SH-SY5Y (cell line): ENCODE measurements around the gene MAN1C1.

Experiments
- GATA2 ChIP-seq: IDR thresholded peaks from 2 replicates; pipeline ENCODE4 v1.6.1; 2011; ENCODE audit warnings: mild to moderate bottlenecking, low read depth, low read length
- GATA3 ChIP-seq: IDR thresholded peaks from 2 replicates; pipeline ENCODE4 v1.6.1; 2011; ENCODE audit warnings: low read depth, mild to moderate bottlenecking, low read length, moderate library complexity

MAN1C1 gene

DNA sequence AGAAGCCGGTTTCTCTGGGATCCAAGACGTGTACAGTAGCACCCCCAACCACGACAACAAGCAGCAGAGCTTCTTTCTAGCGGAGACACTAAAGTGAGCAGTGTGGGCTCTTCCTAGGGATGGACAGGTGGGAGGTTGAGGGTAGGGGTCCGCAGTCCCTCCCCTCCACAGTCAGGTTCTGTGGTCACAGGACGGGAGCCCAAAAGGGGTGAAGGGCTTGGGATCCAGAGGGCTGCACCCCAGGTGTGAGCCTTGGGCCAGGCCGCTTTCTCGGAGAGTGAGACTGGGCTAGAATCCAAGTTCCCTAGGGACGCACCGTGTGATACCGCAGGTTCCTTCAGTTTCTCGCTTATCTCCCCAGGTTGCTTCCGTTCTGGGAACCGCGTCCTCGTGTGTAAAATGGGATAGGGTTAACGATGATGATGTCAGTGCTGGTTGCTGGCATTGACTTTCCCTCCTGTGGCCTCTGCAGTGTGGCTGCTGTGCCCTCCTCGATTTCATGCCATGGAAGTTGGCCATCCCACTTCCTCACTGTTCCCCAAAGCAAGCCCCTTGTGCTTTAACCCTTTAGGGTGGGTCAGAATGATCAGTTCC lies 166.1 kb downstream of the MAN1C1 start:
- TF ChIP-seq GATA2 (no peak), GATA3 (no peak)

DNA sequence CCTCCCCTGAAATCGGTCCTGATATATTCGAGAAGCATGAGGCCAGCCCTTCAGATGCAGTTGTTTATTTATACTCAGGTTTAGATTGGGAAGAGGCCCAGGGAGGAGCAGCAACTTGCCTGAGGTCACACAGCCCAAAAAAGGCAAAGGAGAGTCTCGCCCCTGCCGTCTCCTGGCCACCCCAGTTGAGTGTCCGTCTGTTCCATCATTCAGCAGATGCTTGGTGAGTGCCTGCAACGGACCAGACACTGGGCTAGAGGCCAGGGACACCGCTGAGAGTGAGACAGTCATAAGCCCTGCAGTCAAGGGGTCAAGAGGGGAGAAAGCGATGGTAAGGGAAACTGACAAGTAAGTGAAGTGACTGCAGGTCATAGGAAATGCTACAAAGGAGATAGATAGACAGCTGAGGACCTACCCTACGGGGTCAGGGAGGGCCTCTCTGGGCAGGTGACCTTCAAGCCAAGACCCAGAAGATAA lies 168.0 kb downstream of the MAN1C1 start:
- TF ChIP-seq GATA3 (no peak), GATA2 (no peak)

DNA sequence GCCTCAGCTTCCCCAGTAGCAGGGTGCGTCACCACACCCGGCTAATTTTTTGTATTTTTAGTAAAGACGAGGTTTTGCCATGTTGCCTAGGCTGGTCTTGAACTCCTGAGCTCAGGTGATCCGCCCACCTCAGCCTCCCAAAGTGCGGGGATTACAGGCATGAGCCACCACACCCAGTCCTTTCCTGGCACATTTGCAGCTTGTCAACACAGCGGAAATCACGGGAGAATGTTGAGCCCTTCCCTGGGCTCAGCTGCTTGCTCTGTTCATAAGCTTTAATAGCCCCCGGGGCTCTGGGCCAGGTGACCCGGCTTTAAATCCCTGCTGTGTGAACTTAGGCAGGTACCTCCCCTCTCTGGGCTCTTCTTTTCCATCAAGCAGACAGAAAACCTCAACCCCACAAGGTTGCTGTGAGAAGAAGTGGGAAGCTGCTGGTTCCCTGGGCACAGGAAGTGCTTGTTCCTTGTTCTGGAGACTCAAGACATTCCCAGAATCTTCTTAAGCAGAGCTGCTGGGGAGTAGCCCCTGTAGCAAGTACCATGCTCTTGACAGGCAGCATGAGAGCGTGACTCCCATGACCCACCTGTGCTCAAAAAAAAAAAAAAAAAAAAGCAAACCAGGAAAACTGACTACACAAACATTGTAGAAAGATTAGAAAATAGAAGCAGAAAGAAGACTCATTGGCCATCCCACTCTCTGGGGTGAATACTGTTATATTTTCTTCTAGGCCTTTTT lies 168.9 kb downstream of the MAN1C1 start:
- TF ChIP-seq GATA2 (no peak), GATA3 (no peak)

DNA sequence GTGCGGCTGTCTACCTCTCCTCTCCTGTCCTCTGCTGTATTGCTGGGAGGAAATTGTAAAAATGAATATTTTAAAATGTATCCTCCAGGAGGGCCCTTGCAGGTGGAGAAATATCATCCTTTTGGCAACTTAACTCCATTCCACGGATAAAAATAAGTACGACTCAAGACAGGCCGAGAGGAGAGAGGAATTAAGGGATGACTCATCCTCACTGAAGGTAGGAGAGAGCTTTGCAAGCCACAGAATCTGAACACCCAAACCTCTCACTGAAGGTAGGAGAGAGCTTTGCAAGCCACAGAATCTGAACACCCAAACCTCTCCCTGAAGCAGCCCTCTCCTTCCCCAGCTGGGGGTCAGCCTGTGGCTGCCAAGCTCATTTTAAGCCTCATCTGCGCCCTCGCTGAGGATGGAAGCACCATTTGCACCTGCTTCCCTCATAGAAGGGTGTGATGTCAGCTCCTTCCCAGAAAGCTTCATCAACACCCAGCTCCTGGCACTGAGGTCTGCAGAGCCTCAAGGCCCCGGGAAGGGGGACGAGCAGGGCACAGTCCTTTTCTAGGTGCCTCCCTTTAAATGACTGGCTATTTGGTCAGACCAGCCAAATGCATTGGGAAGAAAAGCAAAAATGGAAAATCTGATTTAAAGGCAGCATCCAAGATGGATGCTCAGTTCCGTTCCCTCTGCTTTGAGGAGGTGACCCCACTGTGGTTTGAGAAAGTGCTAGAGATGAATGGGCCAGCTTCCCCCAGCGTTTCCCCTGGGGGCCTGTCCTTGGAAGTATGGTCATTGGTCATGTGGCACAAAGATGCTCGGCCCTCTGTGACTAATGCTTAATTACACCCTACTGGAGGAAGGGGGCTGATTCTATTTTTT lies 170.5 kb downstream of the MAN1C1 start:
- no peak for TF ChIP-seq GATA3
- no peak for TF ChIP-seq GATA2

DNA sequence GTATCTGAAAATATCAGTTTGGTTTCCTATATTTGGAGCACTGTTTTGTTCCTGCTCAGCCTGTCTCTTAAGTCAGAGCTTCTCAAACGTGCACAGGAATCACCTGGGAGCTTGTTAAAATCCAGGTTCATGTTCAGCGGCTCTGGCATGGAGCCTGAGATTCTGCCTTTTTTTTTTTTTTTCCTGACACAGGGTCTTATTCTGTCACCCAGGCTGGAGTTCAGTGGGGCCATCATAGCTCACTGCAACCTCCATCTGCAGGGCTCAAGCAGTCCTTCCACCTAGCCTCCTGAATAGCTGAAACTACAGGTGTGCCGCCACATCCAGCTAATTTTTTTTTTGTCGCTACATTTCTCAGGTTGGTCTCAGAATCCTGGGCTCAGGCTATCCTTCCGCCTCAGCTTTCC lies 171.2 kb downstream of the MAN1C1 start:
- TF ChIP-seq GATA3 (no peak), GATA2 (no peak)

DNA sequence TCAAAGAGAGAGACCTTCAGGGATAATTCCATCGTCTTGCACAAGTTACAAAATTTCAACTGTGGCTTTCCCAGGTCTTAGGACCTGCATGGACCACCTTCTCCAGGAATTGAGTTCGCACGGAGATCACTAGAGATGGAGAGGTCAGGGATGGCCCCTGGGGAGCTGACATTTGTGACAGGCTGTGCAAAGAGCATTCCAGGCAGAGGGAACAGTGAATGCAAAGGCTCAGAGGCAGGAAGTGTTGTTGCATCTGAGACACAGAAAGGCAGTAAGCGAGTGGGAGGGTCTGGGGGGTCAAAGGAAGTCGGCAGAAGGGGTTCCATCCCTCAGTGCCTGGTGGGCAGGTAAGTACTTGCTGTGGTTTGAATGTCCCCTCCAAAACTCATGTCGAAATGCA lies 173.9 kb downstream of the MAN1C1 start:
- TF ChIP-seq GATA3 (no peak), GATA2 (no peak)

DNA sequence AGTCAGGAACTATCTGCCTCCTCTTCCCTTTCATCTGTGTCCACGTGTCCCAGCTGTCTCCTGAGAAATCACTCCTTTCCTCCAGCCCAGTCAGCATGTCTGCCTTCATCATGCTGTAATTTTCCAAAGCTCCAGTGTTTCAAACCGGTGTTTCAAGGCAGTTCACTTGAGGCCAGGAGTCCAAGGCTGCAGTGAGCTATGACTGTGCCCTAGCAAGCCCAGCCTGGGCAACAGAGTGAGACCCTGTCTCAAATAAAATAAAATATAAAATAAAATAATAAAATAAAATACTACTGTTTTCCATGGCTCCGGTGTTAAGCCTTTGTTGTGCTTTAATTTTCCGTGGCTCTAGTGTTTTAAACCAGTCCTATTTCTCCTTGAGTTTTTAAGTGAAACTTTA lies 175.5 kb downstream of the MAN1C1 start:
- no peak for TF ChIP-seq GATA3
- no peak for TF ChIP-seq GATA2

DNA sequence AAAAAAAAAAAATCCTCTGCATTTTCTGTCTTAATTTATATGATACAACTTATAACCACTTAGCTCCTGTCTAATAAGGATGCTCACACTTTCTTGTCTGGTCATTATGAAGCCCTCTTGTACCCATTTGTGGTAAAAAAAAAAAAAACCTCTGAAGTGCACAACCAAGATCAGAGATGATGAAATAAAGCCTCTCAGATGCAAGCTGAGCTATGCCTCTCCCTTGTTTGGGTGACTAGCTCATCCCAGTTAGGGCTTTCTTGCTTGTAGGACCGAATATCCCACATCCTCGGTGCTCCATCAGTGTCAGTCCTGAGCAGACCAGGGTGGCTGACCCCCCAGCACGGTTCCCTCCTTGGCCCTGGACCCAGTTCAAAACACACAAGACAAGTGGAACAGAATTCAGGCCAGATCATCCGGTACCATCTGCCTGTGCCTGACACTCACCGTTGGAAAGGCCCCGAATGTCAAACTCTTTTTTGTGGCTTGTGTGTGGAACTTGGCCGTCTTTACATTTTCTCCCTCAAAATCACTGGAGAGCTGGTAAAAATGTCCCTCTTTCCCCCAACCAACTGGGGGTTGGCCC lies 177.1 kb downstream of the MAN1C1 start:
- TF ChIP-seq GATA2 (no peak), GATA3 (no peak)

DNA sequence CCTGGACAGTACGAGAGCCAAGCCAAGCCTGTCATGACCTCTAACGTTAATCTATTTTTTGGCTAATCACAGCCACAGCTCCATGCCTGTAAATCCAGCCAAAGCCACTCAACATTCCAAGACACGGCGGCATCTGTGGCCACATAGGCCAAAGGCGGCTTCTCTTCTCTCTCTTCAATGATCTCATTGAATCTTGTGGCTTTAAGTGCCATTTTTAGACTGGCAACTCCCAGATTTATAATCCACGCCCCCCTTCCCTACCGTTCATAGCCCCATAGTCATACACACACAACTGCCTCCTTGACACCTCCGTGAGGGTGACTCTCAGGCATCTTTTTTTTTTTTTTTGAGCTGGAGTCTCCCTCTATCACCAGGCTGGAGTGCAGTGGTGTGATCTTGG lies 177.7 kb downstream of the MAN1C1 start:
- TF ChIP-seq GATA2, result no peak
- TF ChIP-seq GATA3, result no peak

DNA sequence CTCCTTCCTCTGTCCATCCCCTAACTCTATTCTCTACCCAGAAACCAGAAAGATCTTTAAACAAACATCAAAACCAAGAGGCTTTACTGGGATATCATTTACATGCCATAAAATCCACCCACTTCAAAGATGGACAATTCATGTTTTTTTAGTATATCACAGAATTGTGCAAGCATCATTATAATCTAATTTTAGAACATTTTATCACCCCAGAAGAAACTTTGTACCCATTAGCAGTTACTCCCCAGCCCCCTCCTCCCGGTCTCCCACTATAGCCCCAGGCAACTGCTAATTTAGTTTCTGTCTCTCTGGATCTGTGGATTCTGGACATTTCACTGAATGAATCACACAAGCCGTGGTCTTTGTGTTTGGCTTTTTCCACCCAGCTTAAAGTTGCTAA lies 178.6 kb downstream of the MAN1C1 start:
- TF ChIP-seq GATA2, result no peak
- no peak for TF ChIP-seq GATA3

DNA sequence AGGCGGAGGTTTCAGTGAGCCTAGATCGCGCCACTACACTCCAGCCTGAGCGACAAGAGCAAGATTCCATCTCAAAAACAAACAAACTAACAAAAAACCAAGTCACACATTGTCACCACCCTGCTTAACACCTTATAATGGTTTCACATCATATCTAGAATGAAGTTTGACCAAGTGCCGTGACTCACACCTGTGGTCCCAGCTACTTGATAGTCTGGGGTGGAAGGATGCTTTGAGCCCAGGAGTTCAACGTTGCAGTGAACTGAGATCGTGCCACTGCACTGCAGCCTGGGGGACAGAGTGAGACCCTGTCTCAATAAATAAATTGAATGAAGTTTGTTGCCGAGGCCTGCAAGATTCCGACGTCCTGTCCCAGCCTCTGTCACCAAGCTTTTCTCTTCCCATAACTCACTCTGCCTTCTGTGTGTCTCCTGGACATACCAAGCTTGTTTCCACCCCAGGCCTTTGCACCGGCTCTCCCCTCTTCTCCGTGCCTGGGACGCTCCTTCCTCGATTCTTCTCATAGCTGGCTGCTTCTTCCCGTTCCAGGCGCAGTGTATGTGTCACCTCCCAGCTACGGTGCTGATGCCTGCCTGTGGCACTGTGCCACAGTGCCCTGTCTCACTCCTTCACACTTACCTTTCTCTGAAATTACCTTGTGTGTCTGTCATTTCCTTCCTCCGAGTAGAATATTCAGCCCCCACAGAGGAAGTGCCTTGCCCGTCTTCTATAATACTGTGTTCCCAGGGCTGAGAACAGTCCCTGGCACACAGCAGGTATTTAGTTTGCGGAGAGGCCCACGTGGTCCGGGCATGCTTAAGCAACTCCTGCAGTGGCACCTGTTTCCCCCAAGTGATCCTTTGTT lies 179.6 kb downstream of the MAN1C1 start:
- TF ChIP-seq GATA2 (no peak), GATA3 (no peak)

DNA sequence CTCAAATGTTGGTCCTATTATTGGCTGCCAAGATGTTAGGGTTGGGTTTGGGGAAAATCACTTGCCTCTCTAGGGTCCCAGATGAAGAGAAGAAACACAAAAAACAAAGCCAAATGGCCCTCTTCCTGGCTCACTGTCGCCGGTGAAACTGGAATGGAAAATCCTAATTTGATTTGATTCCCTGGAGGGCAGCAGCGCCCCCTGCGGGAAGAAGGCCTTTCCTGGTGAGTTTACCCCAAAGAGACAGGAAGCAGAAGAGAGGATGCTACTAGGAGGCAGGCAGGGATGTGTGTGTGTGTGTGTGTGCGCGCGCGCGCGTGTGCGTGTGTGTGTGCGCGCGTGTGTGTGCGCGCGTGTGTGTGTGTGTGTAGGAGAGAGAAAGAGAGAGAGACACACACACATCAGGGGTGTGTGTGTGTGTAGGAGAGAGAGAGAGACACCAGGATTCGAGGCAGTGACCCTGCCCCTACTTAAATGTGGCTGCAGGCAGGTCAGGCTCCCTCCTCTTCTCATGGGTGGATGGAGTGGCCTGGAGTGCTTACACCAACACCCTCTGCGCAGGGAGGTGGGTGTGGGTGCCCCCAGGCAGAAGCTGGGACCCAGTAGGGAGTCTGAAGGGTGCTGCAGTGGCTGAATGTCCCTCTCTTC lies 180.3 kb downstream of the MAN1C1 start:
- TF ChIP-seq GATA2 (no peak), GATA3 (no peak)

DNA sequence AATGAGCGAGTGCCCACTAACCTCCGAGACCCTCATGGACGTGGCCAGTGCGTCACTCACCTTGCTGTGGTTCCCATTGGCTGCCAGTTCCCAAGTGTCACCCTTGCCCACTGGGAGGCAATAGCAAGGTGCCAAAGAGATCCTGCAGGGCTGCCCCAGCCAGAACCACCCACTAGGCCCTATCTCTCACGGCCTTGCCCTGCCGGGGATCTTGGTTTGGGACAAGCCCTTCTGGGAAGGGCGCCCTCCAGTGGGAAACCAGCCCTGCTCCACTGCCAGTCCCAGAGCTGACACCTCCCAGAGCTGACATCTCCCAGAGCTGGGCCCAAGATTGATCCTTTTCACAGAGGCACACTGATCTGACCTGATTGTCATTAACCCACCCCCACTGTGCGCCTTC lies 181.3 kb downstream of the MAN1C1 start:
- TF ChIP-seq GATA3 (no peak), GATA2 (no peak)
